HepG2 (cell line): Measurements from ENCODE around the gene RETREG2. TPM values are rescaled to one million over a fixed set of nuclear protein-coding genes. Genes with fewer than 3 reads are reported as not detected.

Experiments
- CHD4 ChIP-seq: fragments of 200-600 bp; sonication (generic); IDR thresholded peaks from 2 replicates; pipeline ENCODE4 v1.7.0; 2017; ENCODE audit warnings: mild to moderate bottlenecking, low read length, borderline replicate concordance
- FOXM1 ChIP-seq: sonication (generic); formaldehyde crosslinking; IDR thresholded peaks from 2 replicates; pipeline ENCODE4 v1.5.0; 2020; ENCODE audit warnings: missing genetic modification reagents
- HIVEP1 ChIP-seq: sonication (generic); formaldehyde crosslinking; IDR thresholded peaks from 2 replicates; pipeline ENCODE4 v1.4.0; 2020; ENCODE audit warnings: mild to moderate bottlenecking, missing genetic modification reagents
- HNF4G ChIP-seq, 2 experiments: sonication (generic) in 1 of 2; formaldehyde crosslinking in 1 of 2; IDR thresholded peaks; 2 replicates each; pipeline versions ENCODE4 v1.4.0 to v1.6.1; 2011 to 2020; ENCODE audit warnings: borderline replicate concordance in 2 of 2, low read depth in 2 of 2, mild to moderate bottlenecking in 2 of 2, low read length in 1 of 2, missing genetic modification reagents in 1 of 2, moderate library complexity in 1 of 2
- IKZF4 ChIP-seq: sonication (generic); formaldehyde crosslinking; IDR thresholded peaks from 2 replicates; pipeline ENCODE4 v1.5.1; 2020; ENCODE audit warnings: borderline replicate concordance, mild to moderate bottlenecking, low read depth, missing genetic modification reagents; ENCODE audit errors: not compliant biosample characterization
- JUND ChIP-seq: sonication (generic); formaldehyde crosslinking; IDR thresholded peaks from 2 replicates; pipeline ENCODE4 v1.8.0; 2022; ENCODE audit warnings: mild to moderate bottlenecking, missing genetic modification reagents
- KLF12 ChIP-seq: sonication (generic); formaldehyde crosslinking; IDR thresholded peaks from 2 replicates; pipeline ENCODE4 v1.4.0; 2020; ENCODE audit warnings: missing genetic modification reagents, borderline replicate concordance
- MBD4 ChIP-seq: IDR thresholded peaks from 2 replicates; pipeline ENCODE4 v1.6.1; 2012; ENCODE audit warnings: low read length, inconsistent platforms, borderline replicate concordance
- SNRNP70 ChIP-seq: fragments of 200-400 bp; formaldehyde crosslinking; IDR thresholded peaks from 2 replicates; pipeline ENCODE4 v1.6.1; 2017; ENCODE audit warnings: mild to moderate bottlenecking, low read depth, low read length, moderate library complexity
- TBX3 ChIP-seq: fragments of 450-650 bp; IDR thresholded peaks from 2 replicates; pipeline ENCODE4 v1.6.1; 2017; ENCODE audit warnings: antibody characterized with exemption, mild to moderate bottlenecking, inconsistent platforms, borderline replicate concordance
- ZBTB3 ChIP-seq: sonication (generic); formaldehyde crosslinking; IDR thresholded peaks from 2 replicates; pipeline ENCODE4 v1.4.0; 2020; ENCODE audit warnings: low read depth, mild to moderate bottlenecking, moderate library complexity, missing genetic modification reagents, borderline replicate concordance
- ZNF280D ChIP-seq: sonication (generic); formaldehyde crosslinking; IDR thresholded peaks from 2 replicates; pipeline ENCODE4 v1.5.1; 2020; ENCODE audit warnings: mild to moderate bottlenecking, missing genetic modification reagents
- ZNF414 ChIP-seq: sonication (generic); formaldehyde crosslinking; IDR thresholded peaks from 2 replicates; pipeline ENCODE4 v1.5.0; 2020; ENCODE audit warnings: missing genetic modification reagents
- ZNF547 ChIP-seq: sonication (generic); formaldehyde crosslinking; IDR thresholded peaks from 2 replicates; pipeline ENCODE4 v1.5.1; 2020; ENCODE audit warnings: mild to moderate bottlenecking, missing genetic modification reagents
- ZNF674 ChIP-seq: sonication (generic); formaldehyde crosslinking; IDR thresholded peaks from 2 replicates; pipeline ENCODE4 v1.5.0; 2020; ENCODE audit warnings: low read depth, mild to moderate bottlenecking, missing genetic modification reagents
- ZNF816 ChIP-seq: sonication (generic); formaldehyde crosslinking; IDR thresholded peaks from 2 replicates; pipeline ENCODE4 v1.8.0; 2022; ENCODE audit warnings: missing genetic modification reagents, mild to moderate bottlenecking, borderline replicate concordance
- polyA plus RNA-seq, 8 experiments: library from polyadenylated mRNA; depleted of rRNA in 3 of 8; stranded (reverse) in 7 of 8; unstranded in 1 of 8; fragments of >200 nt; fragmentation: Illumina TruSeq in 4 of 8; extraction: Trizol in 4 of 8; gene quantifications; 2 replicates each; pipeline versions ENCODE4 v1.2.1 to v1.2.3, GENCODE V29; 2011 to 2016; ENCODE audit warnings: low read depth in 4 of 8, missing spikeins in 1 of 8, mixed read lengths in 1 of 8; ENCODE audit not compliant: insufficient read depth in 1 of 8
- total RNA-seq, 5 experiments: library from RNA; depleted of rRNA; stranded (reverse); fragments of >200 nt; fragmentation: Illumina TruSeq; extraction: Trizol; gene quantifications; 2 replicates each; pipeline ENCODE4 v1.2.3, GENCODE V29; 2016; ENCODE audit warnings: low read depth in 1 of 5
- TF ChIP-seq, protein P1 (sequence below): sonication (generic); formaldehyde crosslinking; IDR thresholded peaks from 2 replicates; pipeline ENCODE4 v1.9.0; 2022; ENCODE audit warnings: missing genetic modification reagents, mild to moderate bottlenecking, borderline replicate concordance

The RETREG2 gene
- total and polyA plus RNA-seq, 2 of the 13 experiments (the other 11 are each of a cell fraction or from before 2014, with no cell fraction given) = 86.0 to 134 TPM

DNA sequence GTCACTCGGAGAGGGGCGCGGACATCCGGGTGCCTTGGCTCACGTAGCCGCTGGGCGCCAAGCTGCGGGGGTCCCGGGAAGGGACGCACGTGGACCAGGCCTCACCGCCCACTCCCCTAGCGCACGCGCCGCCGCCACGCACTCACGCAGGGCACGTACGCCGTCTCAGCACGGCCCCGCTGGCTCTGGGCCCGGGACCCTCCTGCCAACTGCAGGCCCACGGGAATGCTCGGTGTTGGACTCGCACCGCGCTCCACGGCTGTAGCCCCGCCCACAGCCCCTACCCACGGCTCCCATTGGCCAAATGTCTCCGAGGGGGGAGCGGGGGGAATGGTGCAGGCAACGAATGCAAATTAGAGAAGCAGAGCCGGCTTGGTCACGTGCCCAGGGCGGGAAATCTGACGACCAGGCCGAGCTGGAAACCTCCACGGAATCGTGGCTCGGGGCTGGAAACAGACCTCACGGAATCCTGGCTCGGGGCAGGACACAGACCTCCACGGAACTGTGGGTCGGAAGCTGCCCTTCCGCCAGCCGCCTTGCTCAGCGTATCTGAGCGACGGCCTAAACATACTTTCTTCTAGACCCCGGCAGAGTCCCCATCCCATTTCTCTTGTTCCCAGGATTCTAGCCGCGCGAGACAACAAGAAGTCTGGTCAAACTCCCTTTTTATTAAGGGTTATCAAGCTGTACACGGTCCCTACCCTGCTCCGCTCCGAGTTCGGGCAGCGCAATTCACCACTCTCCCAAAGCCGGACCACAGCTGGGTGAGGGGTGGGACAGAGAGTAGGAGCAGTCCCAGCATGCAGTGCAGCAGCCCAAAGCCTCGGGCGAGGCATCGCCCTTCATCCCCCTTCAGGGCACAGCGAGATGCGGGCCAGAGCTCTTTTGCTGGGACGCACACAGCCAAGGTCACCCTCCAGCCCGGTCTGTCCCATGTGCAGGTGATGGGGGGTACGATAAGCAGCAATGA is 40.9 kb downstream of the RETREG2 start, which contains the start of gene ABCB6 (continued):
- TF ChIP-seq, protein P1, sequence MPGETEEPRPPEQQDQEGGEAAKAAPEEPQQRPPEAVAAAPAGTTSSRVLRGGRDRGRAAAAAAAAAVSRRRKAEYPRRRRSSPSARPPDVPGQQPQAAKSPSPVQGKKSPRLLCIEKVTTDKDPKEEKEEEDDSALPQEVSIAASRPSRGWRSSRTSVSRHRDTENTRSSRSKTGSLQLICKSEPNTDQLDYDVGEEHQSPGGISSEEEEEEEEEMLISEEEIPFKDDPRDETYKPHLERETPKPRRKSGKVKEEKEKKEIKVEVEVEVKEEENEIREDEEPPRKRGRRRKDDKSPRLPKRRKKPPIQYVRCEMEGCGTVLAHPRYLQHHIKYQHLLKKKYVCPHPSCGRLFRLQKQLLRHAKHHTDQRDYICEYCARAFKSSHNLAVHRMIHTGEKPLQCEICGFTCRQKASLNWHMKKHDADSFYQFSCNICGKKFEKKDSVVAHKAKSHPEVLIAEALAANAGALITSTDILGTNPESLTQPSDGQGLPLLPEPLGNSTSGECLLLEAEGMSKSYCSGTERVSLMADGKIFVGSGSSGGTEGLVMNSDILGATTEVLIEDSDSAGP (CRISPR knock-in tag) = peak; percentile 97
- peak; percentile 85 for TF ChIP-seq KLF12
- no peak for TF ChIP-seq SNRNP70
- peak; percentile 96 for TF ChIP-seq HIVEP1 (CRISPR knock-in tag)
- TF ChIP-seq ZNF414 = peak; percentile 99
- no peak for TF ChIP-seq ZNF674 (CRISPR knock-in tag)
- TF ChIP-seq ZBTB3 (CRISPR knock-in tag) = no peak
- TF ChIP-seq FOXM1 (CRISPR knock-in tag) = 0 out of 2 replicates have a peak, but pooled peaks have one; percentile 12
- TF ChIP-seq ZNF816 (CRISPR knock-in tag) = peak; percentile 62; the same call in 1 of the 2 replicates
- TF ChIP-seq HNF4G (IDR thresholded peaks at IDR 0.05; ENCODE audit: borderline replicate concordance, low read depth, low read length) = no peak; the same call in 1 of the 2 replicates
- TF ChIP-seq HNF4G (CRISPR knock-in tag; IDR thresholded peaks at IDR 0.05; ENCODE audit: borderline replicate concordance, low read depth) = peak; percentile 77
- no peak for TF ChIP-seq JUND (CRISPR knock-in tag)
- no peak for TF ChIP-seq MBD4
- TF ChIP-seq CHD4 = no peak
- peak; percentile 98 for TF ChIP-seq IKZF4 (CRISPR knock-in tag)
- no peak for TF ChIP-seq ZNF280D (CRISPR knock-in tag)
- TF ChIP-seq ZNF547 (CRISPR knock-in tag) = peak; percentile 96
- TF ChIP-seq TBX3 = peak; percentile 33; the same call in 1 of the 2 replicates
